ENCODE measurements around the gene ANKRD36C.
"Not testable (repeated sequence)": the region's sequence is repeated elsewhere in the genome, so short reads cannot be mapped to it uniquely, and the experiment has no call there.

ANKRD36C gene

GRCh38 chr2:95867047-95867677, 124.5 kb downstream of the ANKRD36C start:
- DNase-seq (ENCODE audit: low spot score) = not testable (repeated sequence)

GRCh38 chr2:95862121-95862520, 129.5 kb downstream of the ANKRD36C start:
- not testable (repeated sequence) for DNase-seq (ENCODE audit: low spot score)

- no peak for TF ChIP-seq CTCF (IDR thresholded peaks at IDR 0.05; ENCODE audit: extremely low read depth, missing control alignments)
Measured at GRCh38 chr2:95836151-95836550, 155.5 kb downstream of the ANKRD36C start.

GRCh38 chr2:95834077-95835013, 157.3 kb downstream of the ANKRD36C start:
- not testable (repeated sequence) for DNase-seq (ENCODE audit: low spot score)

More at GRCh38 chr2:95836151-95836550, 155.5 kb downstream of the ANKRD36C start:
- DNase-seq (ENCODE audit: low spot score) = no peak

GRCh38 chr2:95824218-95824617, 167.4 kb downstream of the ANKRD36C start:
- not testable (repeated sequence) for DNase-seq (ENCODE audit: low spot score)

GRCh38 chr2:95817521-95817920, 174.1 kb downstream of the ANKRD36C start:
- not testable (repeated sequence) for DNase-seq (ENCODE audit: low spot score)

GRCh38 chr2:95813311-95813710, 178.3 kb downstream of the ANKRD36C start:
- not testable (repeated sequence) for DNase-seq (ENCODE audit: low spot score)

- DNase-seq (ENCODE audit: low spot score) = no peak
- no peak for TF ChIP-seq CTCF (IDR thresholded peaks at IDR 0.05; ENCODE audit: extremely low read depth, missing control alignments)
Measured at GRCh38 chr2:95799892-95800291, 191.7 kb downstream of the ANKRD36C start.

- DNase-seq (ENCODE audit: low spot score) = not testable (repeated sequence)
Measured at GRCh38 chr2:95799147-95799889, 192.3 kb downstream of the ANKRD36C start.

- DNase-seq (ENCODE audit: low spot score) = not testable (repeated sequence)
Measured at GRCh38 chr2:95796249-95797099, 195.2 kb downstream of the ANKRD36C start.

GRCh38 chr2:95793970-95794369, 197.7 kb downstream of the ANKRD36C start:
- not testable (repeated sequence) for DNase-seq (ENCODE audit: low spot score)

GRCh38 chr2:95790180-95790579, 201.4 kb downstream of the ANKRD36C start:
- not testable (repeated sequence) for DNase-seq (ENCODE audit: low spot score)

GRCh38 chr2:95789385-95789784, 202.2 kb downstream of the ANKRD36C start:
- DNase-seq (ENCODE audit: low spot score) = not testable (repeated sequence)

GRCh38 chr2:95788642-95789041, 203.0 kb downstream of the ANKRD36C start:
- not testable (repeated sequence) for DNase-seq (ENCODE audit: low spot score)
